Measurements from ENCODE around the gene ABCC8. TPM values are rescaled to one million over a fixed set of nuclear protein-coding genes. Genes with fewer than 3 reads are reported as not detected.

ABCC8 gene
- total RNA-seq, 1 donor from 2014 or later = 1.1 TPM

GRCh38 chr11:17410606-17411379 lies 65.9 kb downstream of the ABCC8 start:
- H3K4me3 ChIP-seq = no peak overlapping the region
- peaks cover 29% of the 10 kb centered on the region for H3K4me1 ChIP-seq
- DNase-seq = no peak
- H3K27ac ChIP-seq (replicated peaks) = peak overlapping the region; percentile 56
- no peaks in the 10 kb centered on the region for H3K27me3 ChIP-seq (ENCODE audit: low read depth)
- H3K36me3 ChIP-seq = no peaks in the 10 kb centered on the region
- TF ChIP-seq CTCF (IDR thresholded peaks at IDR 0.05; ENCODE audit: borderline replicate concordance) = no peak
- H3K9me3 ChIP-seq (replicated peaks) = no peaks in the 10 kb centered on the region
- intact Hi-C loops (cut with micrococcal nuclease) = no loop called here

- no peak for DNase-seq
- no peak overlapping the region for H3K4me3 ChIP-seq
- H3K4me1 ChIP-seq = peaks cover 33% of the 10 kb centered on the region
- no peaks in the 10 kb centered on the region for H3K27me3 ChIP-seq (ENCODE audit: low read depth)
- H3K36me3 ChIP-seq = no peaks in the 10 kb centered on the region
- H3K9me3 ChIP-seq (replicated peaks) = no peaks in the 10 kb centered on the region
- intact Hi-C loops (cut with micrococcal nuclease) = no loop called here
- no peak overlapping the region for H3K27ac ChIP-seq (replicated peaks)
- TF ChIP-seq CTCF (IDR thresholded peaks at IDR 0.05; ENCODE audit: borderline replicate concordance) = no peak
Measured at GRCh38 chr11:17408641-17409040, 68.0 kb downstream of the ABCC8 start.

- H3K4me1 ChIP-seq = peaks cover 33% of the 10 kb centered on the region
- H3K27me3 ChIP-seq (ENCODE audit: low read depth) = no peaks in the 10 kb centered on the region
- H3K36me3 ChIP-seq = no peaks in the 10 kb centered on the region
- DNase-seq = no peak
- no peak for TF ChIP-seq CTCF (IDR thresholded peaks at IDR 0.05; ENCODE audit: borderline replicate concordance)
- H3K27ac ChIP-seq (replicated peaks) = no peak overlapping the region
- H3K9me3 ChIP-seq (replicated peaks) = no peaks in the 10 kb centered on the region
- intact Hi-C loops (cut with micrococcal nuclease) = no loop called here
- no peak overlapping the region for H3K4me3 ChIP-seq
Measured at GRCh38 chr11:17408026-17408425, 68.6 kb downstream of the ABCC8 start.

GRCh38 chr11:17407575-17407974 lies 69.1 kb downstream of the ABCC8 start:
- Histone ChIP-seq H3K4me1 (peaks cover 33% of the 10 kb centered on the region), H3K36me3 (no peaks in the 10 kb centered on the region), H3K9me3 (replicated peaks) (no peaks in the 10 kb centered on the region), H3K27me3 (ENCODE audit: low read depth) (no peaks in the 10 kb centered on the region), H3K4me3 (no peak overlapping the region), H3K27ac (replicated peaks) (no peak overlapping the region)
- intact Hi-C loops (cut with micrococcal nuclease) = no loop called here
- DNase-seq = no peak
- TF ChIP-seq CTCF (IDR thresholded peaks at IDR 0.05; ENCODE audit: borderline replicate concordance) = no peak

- Histone ChIP-seq H3K27me3 (ENCODE audit: low read depth) (no peaks in the 10 kb centered on the region), H3K9me3 (replicated peaks) (no peaks in the 10 kb centered on the region), H3K36me3 (no peaks in the 10 kb centered on the region), H3K4me1 (peaks cover 34% of the 10 kb centered on the region), H3K4me3 (no peak overlapping the region), H3K27ac (replicated peaks) (peak overlapping the region; percentile 90)
- DNase-seq = no peak
- TF ChIP-seq CTCF (IDR thresholded peaks at IDR 0.05; ENCODE audit: borderline replicate concordance) = no peak
- intact Hi-C loops (cut with micrococcal nuclease) = no loop called here
Measured at GRCh38 chr11:17406818-17407149, 69.9 kb downstream of the ABCC8 start.

Measured in left ventricle myocardium inferior (tissue), 1 donor.